ENCODE data around the gene GNL1.
"Not testable (repeated sequence)": the region's sequence is repeated elsewhere in the genome, so short reads cannot be mapped to it uniquely, and the experiment has no call there.

DNA sequence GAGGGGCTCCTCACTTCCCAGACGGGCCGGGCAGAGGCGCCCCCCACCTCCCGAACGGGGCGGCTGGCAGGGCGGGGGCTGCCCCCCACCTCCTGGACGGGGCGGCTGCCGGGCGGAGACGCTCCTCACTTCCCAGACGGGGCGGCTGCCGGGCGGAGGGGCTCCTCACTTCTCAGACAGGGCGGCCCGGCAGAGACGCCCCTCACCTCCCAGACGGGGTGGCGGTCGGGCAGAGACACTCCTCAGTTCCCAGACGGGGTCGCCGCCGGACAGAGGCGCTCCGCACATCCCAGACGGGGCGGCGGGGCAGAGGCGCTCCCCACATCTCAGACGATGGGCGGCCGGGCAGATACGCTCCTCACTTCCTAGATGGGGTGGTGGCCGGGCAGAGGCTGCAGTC lies 57.6 kb downstream of the GNL1 start:
- TF ChIP-seq, protein P1, sequence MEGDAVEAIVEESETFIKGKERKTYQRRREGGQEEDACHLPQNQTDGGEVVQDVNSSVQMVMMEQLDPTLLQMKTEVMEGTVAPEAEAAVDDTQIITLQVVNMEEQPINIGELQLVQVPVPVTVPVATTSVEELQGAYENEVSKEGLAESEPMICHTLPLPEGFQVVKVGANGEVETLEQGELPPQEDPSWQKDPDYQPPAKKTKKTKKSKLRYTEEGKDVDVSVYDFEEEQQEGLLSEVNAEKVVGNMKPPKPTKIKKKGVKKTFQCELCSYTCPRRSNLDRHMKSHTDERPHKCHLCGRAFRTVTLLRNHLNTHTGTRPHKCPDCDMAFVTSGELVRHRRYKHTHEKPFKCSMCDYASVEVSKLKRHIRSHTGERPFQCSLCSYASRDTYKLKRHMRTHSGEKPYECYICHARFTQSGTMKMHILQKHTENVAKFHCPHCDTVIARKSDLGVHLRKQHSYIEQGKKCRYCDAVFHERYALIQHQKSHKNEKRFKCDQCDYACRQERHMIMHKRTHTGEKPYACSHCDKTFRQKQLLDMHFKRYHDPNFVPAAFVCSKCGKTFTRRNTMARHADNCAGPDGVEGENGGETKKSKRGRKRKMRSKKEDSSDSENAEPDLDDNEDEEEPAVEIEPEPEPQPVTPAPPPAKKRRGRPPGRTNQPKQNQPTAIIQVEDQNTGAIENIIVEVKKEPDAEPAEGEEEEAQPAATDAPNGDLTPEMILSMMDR (IDR thresholded peaks at IDR 0.05) = not testable (repeated sequence)
- not testable (repeated sequence) for TF ChIP-seq POLR2A (IDR thresholded peaks at IDR 0.05)

All from uterus (tissue), 2 donors.